HEK293 (cell line): ENCODE data around the gene LZTFL1.

ENCODE experiments used
- CTCF ChIA-PET: fragments of 350-600 bp; formaldehyde crosslinking; extraction: SDS; loops from one replicate; lab custom pipeline; 2021; ENCODE audit warnings: antibody characterized with exemption; lab: Yijun Ruan, JAX
- POLR2A ChIA-PET: fragments of 300-600 bp; formaldehyde crosslinking; extraction: SDS; loops from one replicate; lab custom pipeline; 2020; ENCODE audit warnings: antibody characterized with exemption, inconsistent platforms; lab: Yijun Ruan, JAX
- H3K27ac ChIP-seq: fragments of 200-500 bp; sonication (Bioruptor generic); 2 replicates; pipeline ENCODE4 v1.5.1; 2014; ENCODE audit warnings: low read depth, low read length, control low read depth, inconsistent platforms; ENCODE audit errors: extremely low read depth
- H3K36me3 ChIP-seq, 2 experiments: fragments of 200-500 bp in 1 of 2; sonication (Bioruptor generic) in 1 of 2; 1 replicate in 1 of 2; 2 replicates in 1 of 2; pipeline ENCODE4 v1.5.1; 2014 to 2017; ENCODE audit warnings: inconsistent platforms in 2 of 2, low read length in 2 of 2; ENCODE audit not compliant: control insufficient read depth in 2 of 2, insufficient read depth in 1 of 2
- H3K4me1 ChIP-seq: fragments of 200-500 bp; sonication (Bioruptor generic); 2 replicates; pipeline ENCODE4 v1.5.1; 2014; ENCODE audit warnings: mild to moderate bottlenecking, low read length, inconsistent platforms; ENCODE audit not compliant: control insufficient read depth, insufficient read depth
- H3K4me3 ChIP-seq: 2 replicates; pipeline ENCODE4 v1.5.1; 2011; ENCODE audit warnings: low read depth, mild to moderate bottlenecking, control low read depth, low read length, moderate library complexity
- H3K9me3 ChIP-seq: fragments of 200-500 bp; sonication (Bioruptor generic); 2 replicates; pipeline ENCODE4 v1.5.1; 2014; ENCODE audit warnings: low read depth, low read length, inconsistent platforms; ENCODE audit not compliant: control insufficient read depth, insufficient read depth
- SALL2 ChIP-seq: fragments of 450-650 bp; formaldehyde crosslinking; IDR thresholded peaks from 2 replicates; pipeline ENCODE4 v1.5.0; 2017; ENCODE audit warnings: missing biosample characterization, mild to moderate bottlenecking, missing genetic modification characterization, borderline replicate concordance
- TCF7L2 ChIP-seq: IDR thresholded peaks from 2 replicates; pipeline ENCODE4 v1.6.1; 2011; ENCODE audit warnings: low read depth, mild to moderate bottlenecking, inconsistent platforms, low read length, moderate library complexity, borderline replicate concordance
- ZBTB17 ChIP-seq: fragments of 450-650 bp; formaldehyde crosslinking; IDR thresholded peaks from 2 replicates; pipeline ENCODE4 v1.5.1; 2016; ENCODE audit warnings: missing biosample characterization, missing genetic modification characterization
- ZFP41 ChIP-seq: fragments of 450-650 bp; formaldehyde crosslinking; IDR thresholded peaks from 2 replicates; pipeline ENCODE4 v1.5.1; 2016; ENCODE audit warnings: missing biosample characterization, missing genetic modification characterization, borderline replicate concordance
- ZNF121 ChIP-seq: fragments of 450-650 bp; formaldehyde crosslinking; IDR thresholded peaks from 2 replicates; pipeline ENCODE4 v1.5.1; 2016; ENCODE audit warnings: missing biosample characterization, missing genetic modification characterization
- ZNF239 ChIP-seq: fragments of 450-650 bp; formaldehyde crosslinking; IDR thresholded peaks from 2 replicates; pipeline ENCODE4 v1.5.1; 2016; ENCODE audit warnings: missing biosample characterization, missing genetic modification characterization
- ZNF341 ChIP-seq: fragments of 450-650 bp; formaldehyde crosslinking; IDR thresholded peaks from 2 replicates; pipeline ENCODE4; 2016; ENCODE audit warnings: low read depth, missing biosample characterization, missing genetic modification characterization
- ZNF354C ChIP-seq: fragments of 450-650 bp; formaldehyde crosslinking; IDR thresholded peaks from 2 replicates; pipeline ENCODE4 v1.5.1; 2016; ENCODE audit warnings: missing biosample characterization, missing genetic modification characterization, low read depth, borderline replicate concordance
- ZNF433 ChIP-seq: fragments of 450-650 bp; formaldehyde crosslinking; IDR thresholded peaks from 2 replicates; pipeline ENCODE4 v1.5.1; 2016; ENCODE audit warnings: missing biosample characterization, missing genetic modification characterization, low read depth
- ZNF670 ChIP-seq: fragments of 450-650 bp; formaldehyde crosslinking; IDR thresholded peaks from 2 replicates; pipeline ENCODE4 v1.5.1; 2016; ENCODE audit warnings: missing biosample characterization, missing genetic modification characterization, low read depth
- ZSCAN23 ChIP-seq: fragments of 450-650 bp; formaldehyde crosslinking; IDR thresholded peaks from 2 replicates; pipeline ENCODE4 v1.5.1; 2016; ENCODE audit warnings: missing biosample characterization, missing genetic modification characterization
- TF ChIP-seq, protein P1 (sequence below): fragments of 450-650 bp; formaldehyde crosslinking; IDR thresholded peaks from 2 replicates; pipeline ENCODE4 v1.5.1; 2016; ENCODE audit warnings: missing biosample characterization, missing genetic modification characterization
- TF ChIP-seq, protein P2 (sequence below): fragments of 450-650 bp; formaldehyde crosslinking; conservative IDR thresholded peaks from 2 replicates; pipeline ENCODE4 v1.5.1; 2016; ENCODE audit warnings: low read depth, missing biosample characterization, missing genetic modification characterization
- TF ChIP-seq, protein P3 (sequence below): sonication (generic); formaldehyde crosslinking; IDR thresholded peaks from 2 replicates; pipeline ENCODE4 v1.8.1; 2022; ENCODE audit warnings: mild to moderate bottlenecking, moderate library complexity, missing genetic modification reagents
- TF ChIP-seq, protein P4 (sequence below): fragments of 450-650 bp; formaldehyde crosslinking; IDR thresholded peaks from 2 replicates; pipeline ENCODE4 v1.5.1; 2016; ENCODE audit warnings: missing biosample characterization, missing genetic modification characterization, low read depth
- TF ChIP-seq, protein P5 (sequence below): fragments of 450-650 bp; formaldehyde crosslinking; IDR thresholded peaks from 2 replicates; pipeline ENCODE4 v1.5.1; 2016; ENCODE audit warnings: missing biosample characterization, missing genetic modification characterization
- TF ChIP-seq, protein P6 (sequence below): fragments of 450-650 bp; formaldehyde crosslinking; IDR thresholded peaks from 2 replicates; pipeline ENCODE4 v1.5.1; 2016; ENCODE audit warnings: missing biosample characterization, missing genetic modification characterization

The LZTFL1 gene, protein sequence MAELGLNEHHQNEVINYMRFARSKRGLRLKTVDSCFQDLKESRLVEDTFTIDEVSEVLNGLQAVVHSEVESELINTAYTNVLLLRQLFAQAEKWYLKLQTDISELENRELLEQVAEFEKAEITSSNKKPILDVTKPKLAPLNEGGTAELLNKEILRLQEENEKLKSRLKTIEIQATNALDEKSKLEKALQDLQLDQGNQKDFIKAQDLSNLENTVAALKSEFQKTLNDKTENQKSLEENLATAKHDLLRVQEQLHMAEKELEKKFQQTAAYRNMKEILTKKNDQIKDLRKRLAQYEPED

DNA sequence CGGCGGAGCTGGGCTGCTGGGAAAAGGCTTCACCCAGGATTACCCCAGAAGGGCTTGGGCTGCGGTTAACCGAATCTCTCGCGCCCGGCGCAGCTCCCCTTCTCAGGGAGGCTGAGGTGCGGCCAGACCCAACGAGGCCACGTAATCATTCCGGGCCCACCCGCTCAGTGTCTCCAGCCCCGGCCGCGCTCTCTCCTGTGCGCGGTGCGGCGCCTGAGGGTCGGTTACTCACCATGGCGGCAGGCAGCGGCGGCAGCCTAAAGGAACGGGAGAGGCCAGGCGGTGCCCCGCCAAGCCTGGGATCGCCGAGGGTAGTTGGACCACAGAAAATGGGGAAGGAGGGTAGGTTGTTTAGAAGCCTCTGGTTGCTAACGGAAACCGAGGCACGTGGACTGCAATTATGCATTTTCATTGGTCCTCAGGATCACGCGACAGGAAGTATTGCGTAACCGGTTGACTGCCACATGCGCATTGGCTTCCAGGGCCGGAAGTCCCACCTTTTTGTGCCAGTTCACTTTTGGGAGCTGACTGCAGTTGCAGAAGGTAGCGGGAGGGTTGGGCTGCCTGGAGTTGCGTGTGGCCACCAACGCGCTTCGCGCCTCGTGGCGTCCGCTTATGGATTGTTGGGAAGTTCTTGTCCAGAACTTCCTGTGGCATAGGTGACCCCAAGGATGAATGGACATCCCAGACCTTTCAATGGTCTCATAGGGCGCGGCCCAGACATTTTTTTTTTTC, at the start of gene LZTFL1:
LZTFL1 (minus strand) TSS at position 363 of the 735 bp plus-strand sequence; CDS start at position 235, 128 bp downstream.
- Histone ChIP-seq H3K9me3 (no peaks in the 10 kb centered on the region), H3K36me3 (no peaks in the 10 kb centered on the region), H3K4me1 (no peaks in the 10 kb centered on the region), H3K27ac (no peak within 1 kb of the TSS), H3K4me3 (peak within 1 kb of the TSS; percentile 87)
- ChIA-PET CTCF (interaction anchor here (0.6 to 1.0 kb wide), 4 partner anchors 12 to 87 kb away, joined by 3 to 4 read pairs (median 3); no protein-coding TSS in a partner anchor), POLR2A (no interaction called here)
- TF ChIP-seq ZBTB17 (tag by site-specific recombination) (peak; percentile 95), SALL2 (tag by site-specific recombination) (no peak), ZNF433 (no peak), ZNF239 (tag by site-specific recombination) (no peak), TCF7L2 (no peak), ZNF341 (tag by site-specific recombination) (peak; percentile 37), ZNF354C (tag by site-specific recombination) (no peak), ZNF670 (no peak), ZSCAN23 (tag by site-specific recombination) (no peak), ZNF121 (tag by site-specific recombination) (no peak), ZFP41 (no peak)
- TF ChIP-seq, protein P1, sequence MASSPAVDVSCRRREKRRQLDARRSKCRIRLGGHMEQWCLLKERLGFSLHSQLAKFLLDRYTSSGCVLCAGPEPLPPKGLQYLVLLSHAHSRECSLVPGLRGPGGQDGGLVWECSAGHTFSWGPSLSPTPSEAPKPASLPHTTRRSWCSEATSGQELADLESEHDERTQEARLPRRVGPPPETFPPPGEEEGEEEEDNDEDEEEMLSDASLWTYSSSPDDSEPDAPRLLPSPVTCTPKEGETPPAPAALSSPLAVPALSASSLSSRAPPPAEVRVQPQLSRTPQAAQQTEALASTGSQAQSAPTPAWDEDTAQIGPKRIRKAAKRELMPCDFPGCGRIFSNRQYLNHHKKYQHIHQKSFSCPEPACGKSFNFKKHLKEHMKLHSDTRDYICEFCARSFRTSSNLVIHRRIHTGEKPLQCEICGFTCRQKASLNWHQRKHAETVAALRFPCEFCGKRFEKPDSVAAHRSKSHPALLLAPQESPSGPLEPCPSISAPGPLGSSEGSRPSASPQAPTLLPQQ = peak; percentile 73
- TF ChIP-seq, protein P2, sequence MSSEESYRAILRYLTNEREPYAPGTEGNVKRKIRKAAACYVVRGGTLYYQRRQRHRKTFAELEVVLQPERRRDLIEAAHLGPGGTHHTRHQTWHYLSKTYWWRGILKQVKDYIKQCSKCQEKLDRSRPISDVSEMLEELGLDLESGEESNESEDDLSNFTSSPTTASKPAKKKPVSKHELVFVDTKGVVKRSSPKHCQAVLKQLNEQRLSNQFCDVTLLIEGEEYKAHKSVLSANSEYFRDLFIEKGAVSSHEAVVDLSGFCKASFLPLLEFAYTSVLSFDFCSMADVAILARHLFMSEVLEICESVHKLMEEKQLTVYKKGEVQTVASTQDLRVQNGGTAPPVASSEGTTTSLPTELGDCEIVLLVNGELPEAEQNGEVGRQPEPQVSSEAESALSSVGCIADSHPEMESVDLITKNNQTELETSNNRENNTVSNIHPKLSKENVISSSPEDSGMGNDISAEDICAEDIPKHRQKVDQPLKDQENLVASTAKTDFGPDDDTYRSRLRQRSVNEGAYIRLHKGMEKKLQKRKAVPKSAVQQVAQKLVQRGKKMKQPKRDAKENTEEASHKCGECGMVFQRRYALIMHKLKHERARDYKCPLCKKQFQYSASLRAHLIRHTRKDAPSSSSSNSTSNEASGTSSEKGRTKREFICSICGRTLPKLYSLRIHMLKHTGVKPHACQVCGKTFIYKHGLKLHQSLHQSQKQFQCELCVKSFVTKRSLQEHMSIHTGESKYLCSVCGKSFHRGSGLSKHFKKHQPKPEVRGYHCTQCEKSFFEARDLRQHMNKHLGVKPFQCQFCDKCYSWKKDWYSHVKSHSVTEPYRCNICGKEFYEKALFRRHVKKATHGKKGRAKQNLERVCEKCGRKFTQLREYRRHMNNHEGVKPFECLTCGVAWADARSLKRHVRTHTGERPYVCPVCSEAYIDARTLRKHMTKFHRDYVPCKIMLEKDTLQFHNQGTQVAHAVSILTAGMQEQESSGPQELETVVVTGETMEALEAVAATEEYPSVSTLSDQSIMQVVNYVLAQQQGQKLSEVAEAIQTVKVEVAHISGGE (tag by site-specific recombination) = peak; percentile 36; the same call in 1 of the 2 replicates
- TF ChIP-seq, protein P3, sequence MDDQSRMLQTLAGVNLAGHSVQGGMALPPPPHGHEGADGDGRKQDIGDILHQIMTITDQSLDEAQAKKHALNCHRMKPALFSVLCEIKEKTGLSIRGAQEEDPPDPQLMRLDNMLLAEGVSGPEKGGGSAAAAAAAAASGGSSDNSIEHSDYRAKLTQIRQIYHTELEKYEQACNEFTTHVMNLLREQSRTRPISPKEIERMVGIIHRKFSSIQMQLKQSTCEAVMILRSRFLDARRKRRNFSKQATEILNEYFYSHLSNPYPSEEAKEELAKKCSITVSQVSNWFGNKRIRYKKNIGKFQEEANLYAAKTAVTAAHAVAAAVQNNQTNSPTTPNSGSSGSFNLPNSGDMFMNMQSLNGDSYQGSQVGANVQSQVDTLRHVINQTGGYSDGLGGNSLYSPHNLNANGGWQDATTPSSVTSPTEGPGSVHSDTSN (CRISPR knock-in tag) = no peak
- TF ChIP-seq, protein P4, sequence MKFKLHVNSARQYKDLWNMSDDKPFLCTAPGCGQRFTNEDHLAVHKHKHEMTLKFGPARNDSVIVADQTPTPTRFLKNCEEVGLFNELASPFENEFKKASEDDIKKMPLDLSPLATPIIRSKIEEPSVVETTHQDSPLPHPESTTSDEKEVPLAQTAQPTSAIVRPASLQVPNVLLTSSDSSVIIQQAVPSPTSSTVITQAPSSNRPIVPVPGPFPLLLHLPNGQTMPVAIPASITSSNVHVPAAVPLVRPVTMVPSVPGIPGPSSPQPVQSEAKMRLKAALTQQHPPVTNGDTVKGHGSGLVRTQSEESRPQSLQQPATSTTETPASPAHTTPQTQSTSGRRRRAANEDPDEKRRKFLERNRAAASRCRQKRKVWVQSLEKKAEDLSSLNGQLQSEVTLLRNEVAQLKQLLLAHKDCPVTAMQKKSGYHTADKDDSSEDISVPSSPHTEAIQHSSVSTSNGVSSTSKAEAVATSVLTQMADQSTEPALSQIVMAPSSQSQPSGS (tag by site-specific recombination) = peak; percentile 49; the same call in 1 of the 2 replicates
- TF ChIP-seq, protein P5, sequence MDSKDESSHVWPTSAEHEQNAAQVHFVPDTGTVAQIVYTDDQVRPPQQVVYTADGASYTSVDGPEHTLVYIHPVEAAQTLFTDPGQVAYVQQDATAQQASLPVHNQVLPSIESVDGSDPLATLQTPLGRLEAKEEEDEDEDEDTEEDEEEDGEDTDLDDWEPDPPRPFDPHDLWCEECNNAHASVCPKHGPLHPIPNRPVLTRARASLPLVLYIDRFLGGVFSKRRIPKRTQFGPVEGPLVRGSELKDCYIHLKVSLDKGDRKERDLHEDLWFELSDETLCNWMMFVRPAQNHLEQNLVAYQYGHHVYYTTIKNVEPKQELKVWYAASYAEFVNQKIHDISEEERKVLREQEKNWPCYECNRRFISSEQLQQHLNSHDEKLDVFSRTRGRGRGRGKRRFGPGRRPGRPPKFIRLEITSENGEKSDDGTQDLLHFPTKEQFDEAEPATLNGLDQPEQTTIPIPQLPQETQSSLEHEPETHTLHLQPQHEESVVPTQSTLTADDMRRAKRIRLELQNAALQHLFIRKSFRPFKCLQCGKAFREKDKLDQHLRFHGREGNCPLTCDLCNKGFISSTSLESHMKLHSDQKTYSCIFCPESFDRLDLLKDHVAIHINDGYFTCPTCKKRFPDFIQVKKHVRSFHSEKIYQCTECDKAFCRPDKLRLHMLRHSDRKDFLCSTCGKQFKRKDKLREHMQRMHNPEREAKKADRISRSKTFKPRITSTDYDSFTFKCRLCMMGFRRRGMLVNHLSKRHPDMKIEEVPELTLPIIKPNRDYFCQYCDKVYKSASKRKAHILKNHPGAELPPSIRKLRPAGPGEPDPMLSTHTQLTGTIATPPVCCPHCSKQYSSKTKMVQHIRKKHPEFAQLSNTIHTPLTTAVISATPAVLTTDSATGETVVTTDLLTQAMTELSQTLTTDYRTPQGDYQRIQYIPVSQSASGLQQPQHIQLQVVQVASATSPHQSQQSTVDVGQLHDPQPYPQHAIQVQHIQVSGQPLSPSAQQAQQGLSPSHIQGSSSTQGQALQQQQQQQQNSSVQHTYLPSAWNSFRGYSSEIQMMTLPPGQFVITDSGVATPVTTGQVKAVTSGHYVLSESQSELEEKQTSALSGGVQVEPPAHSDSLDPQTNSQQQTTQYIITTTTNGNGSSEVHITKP (tag by site-specific recombination) = peak; percentile 55
- TF ChIP-seq, protein P6, sequence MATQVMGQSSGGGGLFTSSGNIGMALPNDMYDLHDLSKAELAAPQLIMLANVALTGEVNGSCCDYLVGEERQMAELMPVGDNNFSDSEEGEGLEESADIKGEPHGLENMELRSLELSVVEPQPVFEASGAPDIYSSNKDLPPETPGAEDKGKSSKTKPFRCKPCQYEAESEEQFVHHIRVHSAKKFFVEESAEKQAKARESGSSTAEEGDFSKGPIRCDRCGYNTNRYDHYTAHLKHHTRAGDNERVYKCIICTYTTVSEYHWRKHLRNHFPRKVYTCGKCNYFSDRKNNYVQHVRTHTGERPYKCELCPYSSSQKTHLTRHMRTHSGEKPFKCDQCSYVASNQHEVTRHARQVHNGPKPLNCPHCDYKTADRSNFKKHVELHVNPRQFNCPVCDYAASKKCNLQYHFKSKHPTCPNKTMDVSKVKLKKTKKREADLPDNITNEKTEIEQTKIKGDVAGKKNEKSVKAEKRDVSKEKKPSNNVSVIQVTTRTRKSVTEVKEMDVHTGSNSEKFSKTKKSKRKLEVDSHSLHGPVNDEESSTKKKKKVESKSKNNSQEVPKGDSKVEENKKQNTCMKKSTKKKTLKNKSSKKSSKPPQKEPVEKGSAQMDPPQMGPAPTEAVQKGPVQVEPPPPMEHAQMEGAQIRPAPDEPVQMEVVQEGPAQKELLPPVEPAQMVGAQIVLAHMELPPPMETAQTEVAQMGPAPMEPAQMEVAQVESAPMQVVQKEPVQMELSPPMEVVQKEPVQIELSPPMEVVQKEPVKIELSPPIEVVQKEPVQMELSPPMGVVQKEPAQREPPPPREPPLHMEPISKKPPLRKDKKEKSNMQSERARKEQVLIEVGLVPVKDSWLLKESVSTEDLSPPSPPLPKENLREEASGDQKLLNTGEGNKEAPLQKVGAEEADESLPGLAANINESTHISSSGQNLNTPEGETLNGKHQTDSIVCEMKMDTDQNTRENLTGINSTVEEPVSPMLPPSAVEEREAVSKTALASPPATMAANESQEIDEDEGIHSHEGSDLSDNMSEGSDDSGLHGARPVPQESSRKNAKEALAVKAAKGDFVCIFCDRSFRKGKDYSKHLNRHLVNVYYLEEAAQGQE (tag by site-specific recombination) = peak; percentile 30; the same call in 1 of the 2 replicates
